GM23248 (cell line): ENCODE measurements around the gene HHIPL2. TPM values are rescaled to one million over a fixed set of nuclear protein-coding genes. Genes with fewer than 3 reads are reported as not detected.
A peak's percentile ranks its signal among the peaks of the same experiment; 100 is the strongest.

Source experiments
- DNase-seq: peaks from one replicate; pipeline ENCODE4 v3.0.0-alpha.2; 2015
- H2AFZ ChIP-seq: fragments of 200-600 bp; sonication (generic); 2 replicates; pipeline ENCODE4 v1.6.1; 2016; ENCODE audit warnings: antibody characterized with exemption
- H3F3A ChIP-seq: fragments of 200-600 bp; sonication (generic); 2 replicates; pipeline ENCODE4 v1.6.1; 2016; ENCODE audit warnings: mild to moderate bottlenecking, antibody characterized with exemption, mixed run types; ENCODE audit not compliant: insufficient read depth
- H3K27ac ChIP-seq: fragments of 200-600 bp; sonication (generic); 2 replicates; pipeline ENCODE4 v1.5.1; 2016; ENCODE audit warnings: mild to moderate bottlenecking
- H3K27me3 ChIP-seq: fragments of 200-600 bp; sonication (generic); replicated peaks from 2 replicates; pipeline ENCODE4 v1.6.1; 2016; ENCODE audit warnings: mild to moderate bottlenecking; ENCODE audit not compliant: insufficient read depth
- H3K36me3 ChIP-seq: fragments of 200-600 bp; sonication (generic); 2 replicates; pipeline ENCODE4 v1.6.1; 2016; ENCODE audit warnings: low read depth, mild to moderate bottlenecking
- H3K4me1 ChIP-seq: fragments of 200-600 bp; sonication (generic); 2 replicates; pipeline ENCODE4 v1.6.1; 2016; ENCODE audit warnings: mild to moderate bottlenecking; ENCODE audit not compliant: insufficient read depth
- H3K4me2 ChIP-seq: fragments of 200-600 bp; sonication (generic); one replicate; pipeline ENCODE4 v1.6.1; 2016; ENCODE audit warnings: mild to moderate bottlenecking; ENCODE audit not compliant: unreplicated experiment
- H3K4me3 ChIP-seq: fragments of 200-600 bp; sonication (generic); 2 replicates; pipeline ENCODE4 v1.5.1; 2016; ENCODE audit warnings: mild to moderate bottlenecking
- H3K79me2 ChIP-seq: fragments of 200-600 bp; sonication (generic); 2 replicates; pipeline ENCODE4 v1.6.1; 2016; ENCODE audit warnings: mild to moderate bottlenecking; ENCODE audit not compliant: insufficient read depth
- H3K9ac ChIP-seq: fragments of 200-600 bp; sonication (generic); 2 replicates; pipeline ENCODE4 v1.6.1; 2016; ENCODE audit warnings: mild to moderate bottlenecking
- H3K9me2 ChIP-seq: fragments of 200-600 bp; sonication (generic); 2 replicates; pipeline ENCODE4 v1.6.1; 2016; ENCODE audit warnings: mixed run types, mild to moderate bottlenecking, moderate library complexity; ENCODE audit not compliant: insufficient read depth
- H3K9me3 ChIP-seq: fragments of 200-600 bp; sonication (generic); one replicate; pipeline ENCODE4 v1.6.1; 2017; ENCODE audit warnings: low read depth
- H4K20me1 ChIP-seq: fragments of 200-600 bp; sonication (generic); 2 replicates; pipeline ENCODE4 v1.6.0; 2016; ENCODE audit not compliant: insufficient read depth
- EZH2 ChIP-seq: fragments of 200-600 bp; sonication (generic); IDR thresholded peaks from 2 replicates; pipeline ENCODE4 v1.6.1; 2018; ENCODE audit warnings: antibody characterized with exemption, mild to moderate bottlenecking; ENCODE audit not compliant: insufficient read depth, poor library complexity, severe bottlenecking
- EZH2phosphoT487 ChIP-seq: fragments of 200-600 bp; sonication (generic); IDR thresholded peaks from 2 replicates; pipeline ENCODE4 v1.6.1; 2018; ENCODE audit warnings: antibody characterized with exemption, moderate library complexity, mild to moderate bottlenecking, low read depth; ENCODE audit not compliant: insufficient read depth
- WGBS, 2 experiments: methylation state at CpG; one replicate each; pipeline ENCODE4 v1.1.6; 2015 to 2017; ENCODE audit warnings: low lambda C conversion rate in 2 of 2, low coverage in 1 of 2; ENCODE audit errors: missing lambda C conversion rate in 2 of 2; 5-methylcytosine and 5-hydroxymethylcytosine counted together
- in situ Hi-C: fragments of 300-500 bp; cut with MboI; formaldehyde crosslinking; loops from 2 replicates; pipeline ENCODE4 v1.15.0; 2020
- polyA plus RNA-seq: library from polyadenylated mRNA; unstranded; fragments of >200 nt; fragmentation: Nextera tagmentation; extraction: Ambion mirVana; gene quantifications from 2 replicates; pipeline ENCODE4 v1.2.1, GENCODE V29; 2016
- total RNA-seq: library from RNA; depleted of rRNA; stranded (reverse); fragments of >200 nt; shearing (Covaris generic); gene quantifications from 2 replicates; pipeline ENCODE4 v1.2.3, GENCODE V29; 2014

HHIPL2 gene
- total and polyA plus RNA-seq, 2 experiments from 2014 or later: 1.3 TPM

DNA sequence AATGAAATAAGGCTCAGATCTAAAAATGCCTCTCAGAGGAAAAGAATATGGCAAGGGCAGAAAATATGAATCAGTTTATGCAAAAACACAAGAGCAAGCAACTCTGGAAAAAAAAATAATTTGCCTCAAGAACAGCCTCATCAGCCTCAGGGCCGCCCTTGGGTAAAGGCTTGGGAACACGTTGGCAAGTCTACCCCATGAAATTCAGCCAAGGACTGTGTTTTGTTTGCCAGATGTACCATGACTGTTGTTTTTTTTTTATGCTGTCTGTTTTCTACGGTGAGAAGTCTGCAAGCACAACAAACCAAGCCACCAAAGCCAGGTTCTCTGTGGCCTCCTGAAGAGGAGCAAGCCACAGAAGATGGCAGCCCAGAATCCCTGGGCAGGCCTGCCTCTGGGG, 18.0 kb downstream of the HHIPL2 start:
- no peaks in the 10 kb centered on the region for H3K9me2 ChIP-seq
- no peak for DNase-seq
- H2AFZ ChIP-seq: no peak overlapping the region
- TF ChIP-seq EZH2: no peak
- TF ChIP-seq EZH2phosphoT487: no peak
- no peaks in the 10 kb centered on the region for H3K27me3 ChIP-seq
- no peak overlapping the region for H3K27ac ChIP-seq
- no peak overlapping the region for H3K9ac ChIP-seq
- WGBS, 2 experiments: 17 to 24% methylated on average over 3 of the region's 3 CpGs
- no peaks in the 10 kb centered on the region for H3K4me1 ChIP-seq
- no peaks in the 10 kb centered on the region for H3F3A ChIP-seq
- H3K4me3 ChIP-seq: no peak overlapping the region
- H3K9me3 ChIP-seq: no peaks in the 10 kb centered on the region
- H4K20me1 ChIP-seq: no peaks in the 10 kb centered on the region
- H3K36me3 ChIP-seq: no peaks in the 10 kb centered on the region
- H3K79me2 ChIP-seq: no peaks in the 10 kb centered on the region
- in situ Hi-C loops: no loop called here
- H3K4me2 ChIP-seq: no peak overlapping the region

DNA sequence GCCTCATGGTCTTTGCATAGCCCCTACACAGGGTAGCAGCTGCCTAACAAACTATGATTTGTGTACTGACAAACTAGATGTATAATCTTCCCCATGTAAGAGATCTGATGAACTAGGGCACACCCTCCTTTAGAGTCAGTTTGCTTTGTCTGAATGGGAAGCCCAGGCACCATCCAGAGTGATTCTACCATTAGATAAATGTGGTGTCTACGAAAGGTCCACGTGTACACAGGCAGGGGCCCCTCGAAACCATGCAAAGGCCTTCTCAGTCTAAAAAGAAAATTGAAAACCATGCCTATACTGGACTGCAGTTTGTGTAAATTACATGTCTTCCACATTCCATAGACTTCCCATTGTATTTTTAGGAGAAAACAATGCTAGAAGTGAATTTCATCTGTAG, 18.7 kb downstream of the HHIPL2 start:
- H3K4me3 ChIP-seq: no peak overlapping the region
- H3K9ac ChIP-seq: no peak overlapping the region
- H2AFZ ChIP-seq: no peak overlapping the region
- no peaks in the 10 kb centered on the region for H3K9me2 ChIP-seq
- 90 to 96% methylated on average over 3 of the region's 3 CpGs for WGBS, 2 experiments
- H3K4me2 ChIP-seq: no peak overlapping the region
- H3K36me3 ChIP-seq: no peaks in the 10 kb centered on the region
- H3F3A ChIP-seq: no peaks in the 10 kb centered on the region
- H3K79me2 ChIP-seq: no peaks in the 10 kb centered on the region
- in situ Hi-C loops: no loop called here
- DNase-seq: no peak
- no peaks in the 10 kb centered on the region for H3K4me1 ChIP-seq
- no peak overlapping the region for H3K27ac ChIP-seq
- TF ChIP-seq EZH2phosphoT487: no peak
- TF ChIP-seq EZH2: no peak
- H3K27me3 ChIP-seq: no peaks in the 10 kb centered on the region
- no peaks in the 10 kb centered on the region for H3K9me3 ChIP-seq
- no peaks in the 10 kb centered on the region for H4K20me1 ChIP-seq

DNA sequence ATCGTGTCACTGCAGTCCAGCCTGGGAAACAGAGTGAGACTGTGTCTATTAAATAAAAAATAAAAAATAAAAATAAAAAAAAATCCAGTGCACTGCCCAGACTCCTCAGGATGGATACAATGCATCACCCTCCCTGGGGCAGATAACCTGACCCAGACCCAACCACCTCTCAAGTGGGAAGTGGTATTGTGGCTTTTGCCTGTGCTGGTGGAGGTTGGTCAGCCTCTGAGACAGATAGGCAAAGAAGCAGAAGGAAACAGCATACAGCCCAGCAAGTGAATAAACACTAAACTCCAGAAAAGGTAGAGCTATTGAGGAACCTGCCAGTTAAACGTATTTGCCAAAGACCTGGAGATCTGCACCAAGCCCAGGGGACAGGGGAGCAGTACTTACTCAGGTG, 22.0 kb downstream of the HHIPL2 start:
- H3K4me3 ChIP-seq: no peak overlapping the region
- no peaks in the 10 kb centered on the region for H4K20me1 ChIP-seq
- no peaks in the 10 kb centered on the region for H3K27me3 ChIP-seq
- TF ChIP-seq EZH2phosphoT487 (no peak), EZH2 (no peak)
- no peak overlapping the region for H2AFZ ChIP-seq
- DNase-seq: no peak
- H3K27ac ChIP-seq: no peak overlapping the region
- no peak overlapping the region for H3K9ac ChIP-seq
- H3K36me3 ChIP-seq: no peaks in the 10 kb centered on the region
- H3F3A ChIP-seq: 0 out of 2 replicates have a peak, but pooled peaks cover 8% of the 10 kb centered on the region
- WGBS, 2 experiments: 70 to 86% methylated on average over 2 of the region's 2 CpGs
- H3K4me1 ChIP-seq: no peaks in the 10 kb centered on the region
- no peaks in the 10 kb centered on the region for H3K9me3 ChIP-seq
- in situ Hi-C loops: no loop called here
- no peaks in the 10 kb centered on the region for H3K9me2 ChIP-seq
- H3K79me2 ChIP-seq: no peaks in the 10 kb centered on the region
- H3K4me2 ChIP-seq: no peak overlapping the region

DNA sequence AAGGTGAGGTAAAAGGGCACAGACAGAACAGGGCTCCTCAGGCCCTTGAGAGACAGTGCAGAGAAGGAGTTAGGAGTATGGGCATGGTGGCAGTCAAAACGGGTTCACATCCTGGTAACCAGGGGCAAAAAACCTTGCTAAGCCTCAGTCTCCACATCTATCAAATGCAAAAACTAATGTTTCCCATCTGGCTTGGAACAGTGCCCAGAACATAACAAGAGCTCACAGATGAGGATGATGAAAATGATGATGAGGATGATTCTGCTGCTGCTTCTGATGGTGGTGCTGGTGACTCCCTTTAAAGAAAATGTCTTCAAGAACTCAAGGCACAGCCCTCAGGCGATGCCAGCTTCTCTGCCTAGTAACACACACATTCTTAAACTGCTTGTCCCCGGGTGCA, 24.1 kb downstream of the HHIPL2 start:
- in situ Hi-C loops: no loop called here
- no peak overlapping the region for H3K27ac ChIP-seq
- H4K20me1 ChIP-seq: no peaks in the 10 kb centered on the region
- DNase-seq: peak; percentile 30
- H3K36me3 ChIP-seq: no peaks in the 10 kb centered on the region
- 0 out of 2 replicates have a peak, but pooled peaks cover 8% of the 10 kb centered on the region for H3F3A ChIP-seq
- H2AFZ ChIP-seq: no peak overlapping the region
- no peaks in the 10 kb centered on the region for H3K27me3 ChIP-seq
- no peaks in the 10 kb centered on the region for H3K4me1 ChIP-seq
- no peaks in the 10 kb centered on the region for H3K9me3 ChIP-seq
- no peaks in the 10 kb centered on the region for H3K9me2 ChIP-seq
- no peak overlapping the region for H3K4me2 ChIP-seq
- no peak overlapping the region for H3K4me3 ChIP-seq
- no peak overlapping the region for H3K9ac ChIP-seq
- 17 to 25% methylated on average over 3 of the region's 3 CpGs for WGBS, 2 experiments
- H3K79me2 ChIP-seq: no peaks in the 10 kb centered on the region
- TF ChIP-seq EZH2: no peak
